PC-9 (cell line): ENCODE data around the gene BRAF.

Experiments
- EZH2 ChIP-seq: fragments of 200-600 bp; sonication (generic); IDR thresholded peaks from 2 replicates; pipeline ENCODE4 v1.8.0; 2017; ENCODE audit warnings: antibody characterized with exemption, low read depth
- TF ChIP-seq, protein P1 (sequence below): fragments of 200-600 bp; sonication (generic); conservative IDR thresholded peaks from 2 replicates; pipeline ENCODE4 v1.6.1; 2017; ENCODE audit warnings: mixed run types, antibody characterized with exemption, mild to moderate bottlenecking, moderate library complexity

DNA sequence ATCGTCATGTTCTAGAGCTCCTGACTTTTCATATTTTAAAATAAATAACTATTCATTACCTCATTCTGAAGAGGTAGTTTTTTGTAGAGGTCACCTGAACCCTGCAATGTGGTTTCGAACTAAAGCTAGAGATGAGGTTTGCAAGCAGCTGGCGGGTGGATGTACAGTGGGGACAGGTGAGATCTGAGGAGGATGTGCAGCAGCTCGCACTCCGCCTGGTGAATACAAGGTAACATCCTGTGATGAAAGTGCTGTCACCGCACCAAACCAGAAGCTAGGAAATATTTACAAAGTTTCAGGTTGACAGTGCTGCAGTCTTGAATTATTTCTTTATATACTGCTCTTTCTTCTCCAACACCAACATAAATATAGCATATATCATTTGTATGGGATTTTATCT is 201.7 kb downstream of the BRAF start:
- TF ChIP-seq, protein P1, sequence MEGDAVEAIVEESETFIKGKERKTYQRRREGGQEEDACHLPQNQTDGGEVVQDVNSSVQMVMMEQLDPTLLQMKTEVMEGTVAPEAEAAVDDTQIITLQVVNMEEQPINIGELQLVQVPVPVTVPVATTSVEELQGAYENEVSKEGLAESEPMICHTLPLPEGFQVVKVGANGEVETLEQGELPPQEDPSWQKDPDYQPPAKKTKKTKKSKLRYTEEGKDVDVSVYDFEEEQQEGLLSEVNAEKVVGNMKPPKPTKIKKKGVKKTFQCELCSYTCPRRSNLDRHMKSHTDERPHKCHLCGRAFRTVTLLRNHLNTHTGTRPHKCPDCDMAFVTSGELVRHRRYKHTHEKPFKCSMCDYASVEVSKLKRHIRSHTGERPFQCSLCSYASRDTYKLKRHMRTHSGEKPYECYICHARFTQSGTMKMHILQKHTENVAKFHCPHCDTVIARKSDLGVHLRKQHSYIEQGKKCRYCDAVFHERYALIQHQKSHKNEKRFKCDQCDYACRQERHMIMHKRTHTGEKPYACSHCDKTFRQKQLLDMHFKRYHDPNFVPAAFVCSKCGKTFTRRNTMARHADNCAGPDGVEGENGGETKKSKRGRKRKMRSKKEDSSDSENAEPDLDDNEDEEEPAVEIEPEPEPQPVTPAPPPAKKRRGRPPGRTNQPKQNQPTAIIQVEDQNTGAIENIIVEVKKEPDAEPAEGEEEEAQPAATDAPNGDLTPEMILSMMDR, result no peak
- no peak for TF ChIP-seq EZH2
